ENCODE measurements around the gene AGAP1.

- TF ChIP-seq CTCF (IDR thresholded peaks at IDR 0.05) (no peak), POLR2A (IDR thresholded peaks at IDR 0.05) (no peak), EP300 (IDR thresholded peaks at IDR 0.05) (no peak)
These were observed 360.4 kb downstream of the AGAP1 start for GRCh38 chr2:235854276-235854675.
